ENCODE measurements around the gene PMAIP1. TPM values are rescaled to one million over a fixed set of nuclear protein-coding genes. Genes with fewer than 3 reads are reported as not detected.

Gene PMAIP1
- total RNA-seq, 4 donors from 2014 or later = 6.9 to 12.5 (median 7.8) TPM

DNA sequence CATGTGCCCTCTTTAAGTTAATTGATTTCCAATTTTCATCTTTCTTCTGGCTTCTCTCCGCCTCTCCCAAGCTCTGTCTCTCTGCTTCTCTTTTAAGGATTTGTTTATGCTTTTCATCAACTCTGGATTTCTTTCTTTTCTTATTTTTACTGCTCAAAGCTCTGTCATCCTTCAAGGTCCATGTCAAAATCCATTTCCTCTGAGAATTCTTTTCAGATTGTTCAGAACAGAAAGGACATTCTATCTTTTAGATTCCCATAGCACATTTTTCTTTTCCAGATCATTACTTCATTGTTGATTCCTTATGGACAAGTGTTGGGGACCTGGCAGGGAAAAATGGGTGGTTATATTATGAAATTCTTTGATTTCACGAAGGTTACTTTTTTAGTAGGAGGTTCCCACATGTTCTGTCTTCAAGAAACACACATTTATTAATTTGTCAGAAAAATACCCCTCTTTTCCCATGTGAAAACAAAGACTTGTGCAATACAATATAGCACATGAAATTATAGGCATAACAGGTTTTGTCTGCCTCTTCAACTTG is 12.3 kb downstream of the PMAIP1 start:
- Histone ChIP-seq H3K27ac (no peak overlapping the region), H3K9me3 (no peaks in the 10 kb centered on the region), H3K4me3 (no peak overlapping the region), H3K4me1 (peaks cover 1 to 23% (median 11%) of the 10 kb centered on the region in 3 donors), H3K27me3 (peaks cover 0 to 17% (median 0%) of the 10 kb centered on the region in 4 donors), H3K36me3 (no peaks in the 10 kb centered on the region)
- TF ChIP-seq, protein P1, sequence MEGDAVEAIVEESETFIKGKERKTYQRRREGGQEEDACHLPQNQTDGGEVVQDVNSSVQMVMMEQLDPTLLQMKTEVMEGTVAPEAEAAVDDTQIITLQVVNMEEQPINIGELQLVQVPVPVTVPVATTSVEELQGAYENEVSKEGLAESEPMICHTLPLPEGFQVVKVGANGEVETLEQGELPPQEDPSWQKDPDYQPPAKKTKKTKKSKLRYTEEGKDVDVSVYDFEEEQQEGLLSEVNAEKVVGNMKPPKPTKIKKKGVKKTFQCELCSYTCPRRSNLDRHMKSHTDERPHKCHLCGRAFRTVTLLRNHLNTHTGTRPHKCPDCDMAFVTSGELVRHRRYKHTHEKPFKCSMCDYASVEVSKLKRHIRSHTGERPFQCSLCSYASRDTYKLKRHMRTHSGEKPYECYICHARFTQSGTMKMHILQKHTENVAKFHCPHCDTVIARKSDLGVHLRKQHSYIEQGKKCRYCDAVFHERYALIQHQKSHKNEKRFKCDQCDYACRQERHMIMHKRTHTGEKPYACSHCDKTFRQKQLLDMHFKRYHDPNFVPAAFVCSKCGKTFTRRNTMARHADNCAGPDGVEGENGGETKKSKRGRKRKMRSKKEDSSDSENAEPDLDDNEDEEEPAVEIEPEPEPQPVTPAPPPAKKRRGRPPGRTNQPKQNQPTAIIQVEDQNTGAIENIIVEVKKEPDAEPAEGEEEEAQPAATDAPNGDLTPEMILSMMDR (IDR thresholded peaks at IDR 0.05) = no peak
- no peak for TF ChIP-seq POLR2A (IDR thresholded peaks at IDR 0.05)
- 86 to 87% methylated on average over 2 of the region's 2 CpGs for WGBS, 2 donors
- intact Hi-C loops (cut with DNase I) = no loop called here
- no peak for DNase-seq

DNA sequence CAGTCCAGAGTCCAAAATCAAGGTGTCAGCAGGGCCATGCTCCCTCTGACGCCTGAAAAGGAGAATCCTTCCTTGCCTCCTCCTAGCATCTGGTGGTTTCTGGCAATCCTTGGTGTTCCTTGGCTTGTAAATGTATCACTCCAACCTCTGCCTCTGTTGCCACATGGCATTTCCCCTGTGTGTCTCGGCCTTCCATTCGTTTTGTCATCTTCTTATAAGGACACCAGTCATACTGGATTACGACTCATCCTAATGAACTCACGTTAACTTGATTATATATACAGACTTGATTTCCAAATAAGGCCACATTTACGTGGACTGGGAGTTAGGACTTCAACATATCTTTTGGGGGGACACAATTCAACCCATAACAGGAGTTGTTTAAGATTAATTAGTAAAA is 15.8 kb downstream of the PMAIP1 start:
- TF ChIP-seq, protein P1 (IDR thresholded peaks at IDR 0.05) = no peak
- no peak for TF ChIP-seq POLR2A (IDR thresholded peaks at IDR 0.05)
- no peaks in the 10 kb centered on the region for H3K9me3 ChIP-seq
- no peaks in the 10 kb centered on the region for H3K36me3 ChIP-seq
- H3K4me1 ChIP-seq = peaks cover 12 to 28% (median 13%) of the 10 kb centered on the region in 3 donors
- no peaks in the 10 kb centered on the region for H3K27me3 ChIP-seq
- WGBS, 2 donors = 73 to 75% methylated on average over 6 of the region's 6 CpGs
- no peak overlapping the region for H3K27ac ChIP-seq
- intact Hi-C loops (cut with DNase I) = no loop called here
- no peak overlapping the region for H3K4me3 ChIP-seq
- no peak for DNase-seq

DNA sequence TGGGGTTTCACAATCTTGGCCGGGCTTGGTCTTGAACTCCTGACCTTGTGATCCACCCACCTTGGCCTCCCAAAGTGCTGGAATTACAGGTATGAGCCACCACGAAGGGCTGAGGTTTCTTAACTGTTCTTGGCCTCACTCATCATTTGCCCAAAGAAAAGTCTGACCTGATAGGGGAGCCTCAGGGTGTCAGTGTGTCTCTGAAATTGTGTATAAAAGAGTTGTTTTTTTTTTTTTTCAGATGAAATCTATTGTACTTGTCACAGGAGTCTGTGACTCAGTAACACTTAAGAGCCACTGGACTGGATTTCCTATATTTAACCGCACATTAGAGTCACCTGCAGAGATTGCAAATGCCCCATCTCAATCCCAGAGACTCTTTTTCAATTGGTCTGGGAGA is 16.9 kb downstream of the PMAIP1 start:
- Histone ChIP-seq H3K9me3 (no peaks in the 10 kb centered on the region), H3K36me3 (no peaks in the 10 kb centered on the region), H3K27ac (peak overlapping the region in 2 of 4 donors; percentile 74 to 75), H3K4me1 (peaks cover 12 to 28% (median 13%) of the 10 kb centered on the region in 3 donors), H3K27me3 (no peaks in the 10 kb centered on the region), H3K4me3 (no peak overlapping the region)
- no peak for DNase-seq
- intact Hi-C loops (cut with DNase I) = no loop called here
- WGBS, 2 donors = 38 to 61% methylated on average over 3 of the region's 3 CpGs
- no peak for TF ChIP-seq POLR2A (IDR thresholded peaks at IDR 0.05)

DNA sequence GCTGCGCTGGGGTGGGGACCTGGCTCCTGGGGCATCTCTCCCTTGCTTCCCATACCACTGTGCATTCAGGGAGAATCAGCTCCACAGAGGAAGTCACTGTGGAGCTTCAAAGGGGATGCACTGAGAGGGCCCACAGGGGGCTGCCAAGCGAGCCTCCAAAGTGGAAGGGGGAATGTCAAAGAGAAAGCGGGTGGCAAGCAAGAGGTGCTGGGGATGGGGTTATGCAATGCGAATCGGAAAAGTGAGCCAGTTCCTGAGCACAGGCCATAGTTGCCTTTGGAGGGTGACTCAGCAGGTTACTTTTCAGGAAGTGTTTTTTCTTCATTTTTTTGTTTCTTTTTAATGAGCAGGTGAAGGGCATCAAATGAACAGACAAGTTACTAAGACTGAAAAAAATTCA is 17.6 kb downstream of the PMAIP1 start:
- WGBS, 2 donors = 30 to 46% methylated on average over 4 of the region's 5 CpGs
- H3K27ac ChIP-seq = peak overlapping the region in 3 of 4 donors; percentile 49 to 75 (median 74)
- TF ChIP-seq, protein P1 (IDR thresholded peaks at IDR 0.05) = no peak
- no peak for TF ChIP-seq POLR2A (IDR thresholded peaks at IDR 0.05)
- peaks cover 12 to 35% (median 13%) of the 10 kb centered on the region in 3 donors for H3K4me1 ChIP-seq
- H3K36me3 ChIP-seq = no peaks in the 10 kb centered on the region
- no peak for DNase-seq
- no peak overlapping the region for H3K4me3 ChIP-seq
- no peaks in the 10 kb centered on the region for H3K27me3 ChIP-seq
- no peaks in the 10 kb centered on the region for H3K9me3 ChIP-seq
- intact Hi-C loops (cut with DNase I) = no loop called here

DNA sequence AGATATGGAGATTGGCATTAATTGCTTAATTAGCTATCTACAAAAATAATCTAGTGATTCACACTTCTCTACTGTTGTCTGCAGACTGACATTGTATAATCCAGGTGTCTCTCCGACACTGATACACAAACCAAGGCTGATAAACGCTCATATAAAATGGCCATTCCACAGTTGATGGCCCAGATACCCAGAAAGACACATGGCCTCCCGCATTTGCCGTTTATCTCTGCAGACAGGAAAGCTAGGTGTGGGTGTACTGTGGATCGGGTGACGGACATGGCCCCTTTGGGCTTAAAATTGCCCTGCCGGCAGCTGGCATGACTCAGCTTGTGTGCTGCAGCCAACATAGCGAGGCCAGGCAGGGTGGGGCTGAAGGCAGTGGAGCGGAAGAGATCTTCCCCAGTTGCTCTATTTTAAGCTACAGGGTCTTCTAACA is 18.5 kb downstream of the PMAIP1 start:
- Histone ChIP-seq H3K27me3 (no peaks in the 10 kb centered on the region), H3K4me1 (peaks cover 12 to 40% (median 13%) of the 10 kb centered on the region in 3 donors), H3K4me3 (peak overlapping the region in 1 of 4 donors; percentile 23), H3K27ac (peak overlapping the region; percentile 49 to 75 (median 70)), H3K36me3 (no peaks in the 10 kb centered on the region), H3K9me3 (no peaks in the 10 kb centered on the region)
- no peak for TF ChIP-seq POLR2A (IDR thresholded peaks at IDR 0.05)
- TF ChIP-seq, protein P1 (IDR thresholded peaks at IDR 0.05) = no peak
- intact Hi-C loops (cut with DNase I) = no loop called here
- DNase-seq = peak; percentile 8
- WGBS, 2 donors = 5 to 38% methylated on average over 9 of the region's 9 CpGs

Measured in esophagus squamous epithelium (tissue), 5 donors.